Parathyroid adenoma (tissue), 2 donors: ENCODE data around the gene RASAL2.

Experiments
- H2AFZ ChIP-seq: fragments of 300-600 bp; sonication (generic); one replicate; pipeline ENCODE4 v1.7.0; 2017; ENCODE audit warnings: antibody characterized with exemption, mild to moderate bottlenecking
- H3K27ac ChIP-seq: fragments of 300-600 bp; sonication (generic); one replicate; pipeline ENCODE4 v1.7.0; 2017
- H3K27me3 ChIP-seq: fragments of 300-600 bp; sonication (generic); one replicate; pipeline ENCODE4 v1.7.0; 2017; ENCODE audit warnings: low read length; ENCODE audit not compliant: control insufficient read depth, insufficient read depth
- H3K36me3 ChIP-seq: fragments of 300-600 bp; sonication (generic); one replicate; pipeline ENCODE4 v1.7.0; 2017; ENCODE audit warnings: low read length; ENCODE audit not compliant: control insufficient read depth, insufficient read depth
- H3K4me1 ChIP-seq: fragments of 300-600 bp; sonication (generic); one replicate; pipeline ENCODE4 v1.7.0; 2017; ENCODE audit warnings: control low read depth
- H3K4me2 ChIP-seq: fragments of 300-600 bp; sonication (generic); one replicate; pipeline ENCODE4 v1.7.0; 2017; ENCODE audit warnings: low read length
- H3K4me3 ChIP-seq: fragments of 300-600 bp; sonication (generic); one replicate; pipeline ENCODE4 v1.7.0; 2017; ENCODE audit warnings: low read depth, low read length
- H3K79me2 ChIP-seq: fragments of 300-600 bp; sonication (generic); one replicate; pipeline ENCODE4 v1.7.0; 2017; ENCODE audit warnings: control low read depth
- H3K9ac ChIP-seq: fragments of 300-600 bp; sonication (generic); one replicate; pipeline ENCODE4 v1.7.0; 2017; ENCODE audit warnings: mild to moderate bottlenecking
- H3K9me3 ChIP-seq: fragments of 300-600 bp; sonication (generic); one replicate; pipeline ENCODE4 v1.7.0; 2017; ENCODE audit warnings: low read length; ENCODE audit not compliant: control insufficient read depth
- CTCF ChIP-seq: fragments of 300-600 bp; sonication (generic); IDR thresholded peaks from one replicate; pipeline ENCODE4 v1.7.0; 2017; ENCODE audit warnings: antibody characterized with exemption, mild to moderate bottlenecking
- donor health status: primary hyperparathyroidism.

RASAL2 gene

GRCh38 chr1:178093951-178094738 is at the start of gene RASAL2:
RASAL2 (plus strand) TSS chr1:178094104; CDS start chr1:178094493, 389 bp downstream.
- H2AFZ ChIP-seq = peak within 1 kb of the TSS; percentile 95
- peak within 1 kb of the TSS; percentile 86 for H3K27ac ChIP-seq
- H3K4me3 ChIP-seq = peak within 1 kb of the TSS; percentile 75
- peaks cover 5% of the 10 kb centered on the region for H3K79me2 ChIP-seq
- H3K36me3 ChIP-seq = no peaks in the 10 kb centered on the region
- no peaks in the 10 kb centered on the region for H3K27me3 ChIP-seq
- peak within 1 kb of the TSS; percentile 84 for H3K4me2 ChIP-seq
- H3K9ac ChIP-seq = peak within 1 kb of the TSS; percentile 28
- H3K9me3 ChIP-seq = no peaks in the 10 kb centered on the region
- H3K4me1 ChIP-seq = peaks cover 4% of the 10 kb centered on the region
- TF ChIP-seq CTCF = no peak

GRCh38 chr1:178046591-178047270 is 47.2 kb upstream of the RASAL2 start:
- no peak for TF ChIP-seq CTCF
- Histone ChIP-seq H3K27ac (no peak overlapping the region), H3K4me1 (no peaks in the 10 kb centered on the region), H3K9me3 (no peaks in the 10 kb centered on the region), H3K4me3 (no peak overlapping the region), H3K9ac (no peak overlapping the region), H3K79me2 (no peaks in the 10 kb centered on the region), H2AFZ (no peak overlapping the region), H3K36me3 (no peaks in the 10 kb centered on the region), H3K27me3 (no peaks in the 10 kb centered on the region), H3K4me2 (no peak overlapping the region)

GRCh38 chr1:178047403-178048093 is 46.4 kb upstream of the RASAL2 start:
- Histone ChIP-seq H3K4me1 (no peaks in the 10 kb centered on the region), H3K9ac (no peak overlapping the region), H2AFZ (no peak overlapping the region), H3K4me3 (no peak overlapping the region), H3K36me3 (no peaks in the 10 kb centered on the region), H3K4me2 (no peak overlapping the region), H3K9me3 (no peaks in the 10 kb centered on the region), H3K27ac (no peak overlapping the region), H3K27me3 (no peaks in the 10 kb centered on the region), H3K79me2 (no peaks in the 10 kb centered on the region)
- TF ChIP-seq CTCF = no peak

- TF ChIP-seq CTCF = no peak
- Histone ChIP-seq H3K4me1 (no peaks in the 10 kb centered on the region), H3K27ac (no peak overlapping the region), H3K27me3 (no peaks in the 10 kb centered on the region), H3K79me2 (no peaks in the 10 kb centered on the region), H3K36me3 (no peaks in the 10 kb centered on the region), H3K9ac (no peak overlapping the region), H3K4me3 (no peak overlapping the region), H3K9me3 (no peaks in the 10 kb centered on the region), H3K4me2 (no peak overlapping the region), H2AFZ (no peak overlapping the region)
Observed at GRCh38 chr1:178048426-178048825, 45.5 kb upstream of the RASAL2 start.
